ENCODE data around the gene TFIP11.

The TFIP11 gene

DNA sequence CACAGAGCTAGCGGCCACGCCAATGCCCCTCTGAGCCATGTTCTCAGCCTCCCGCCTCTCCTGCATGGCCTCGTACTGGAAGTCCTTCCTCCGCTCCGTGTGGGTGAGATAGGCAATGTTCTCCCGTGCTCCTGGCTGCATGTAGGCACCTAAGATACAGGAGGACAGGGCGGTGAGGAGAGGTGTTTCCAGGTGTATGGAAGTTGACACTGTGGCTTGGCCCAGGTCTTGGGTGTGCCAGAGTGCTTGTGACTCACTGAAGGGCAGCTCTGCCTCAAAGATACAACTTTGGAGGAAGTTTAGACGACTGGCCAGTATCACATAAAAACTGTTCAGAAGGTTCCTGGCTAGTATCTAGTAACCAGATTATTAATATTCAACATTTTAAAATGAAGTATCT, 20.1 kb downstream of the TFIP11 start:
- no peaks in the 10 kb centered on the region for H3K9me3 ChIP-seq
- H3K4me1 ChIP-seq = no peaks in the 10 kb centered on the region
- peaks cover 91% of the 10 kb centered on the region for H3K36me3 ChIP-seq

DNA sequence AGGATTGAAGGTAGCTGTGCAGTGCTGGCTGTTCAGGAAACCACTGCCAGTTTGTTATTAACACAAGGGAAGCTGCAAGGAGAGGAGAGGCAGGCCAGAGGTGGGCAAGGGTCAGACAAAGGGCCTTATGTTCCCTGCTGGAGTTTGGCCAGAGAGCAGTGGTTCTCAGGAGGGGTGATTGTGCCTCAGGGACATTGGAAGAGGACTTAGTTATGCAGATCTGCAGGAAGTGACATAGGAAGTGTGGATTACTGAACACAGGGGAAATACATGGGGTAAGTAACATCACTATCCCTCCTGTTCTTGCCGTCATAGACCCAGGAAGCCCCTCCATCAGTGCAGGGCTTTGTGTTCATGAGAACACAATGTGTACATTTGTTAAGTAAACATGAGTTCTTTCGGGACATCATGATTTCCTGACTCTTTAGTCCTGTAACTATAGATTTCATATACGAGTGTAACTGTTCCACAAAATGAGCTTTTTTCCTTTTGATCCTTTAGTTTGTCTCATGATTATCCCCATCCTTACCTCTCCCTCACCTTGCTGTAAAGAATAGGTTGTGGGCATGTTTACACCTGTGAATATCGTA, 22.7 kb downstream of the TFIP11 start:
- peaks cover 71% of the 10 kb centered on the region for H3K36me3 ChIP-seq
- no peak overlapping the region for H3K4me3 ChIP-seq (ENCODE audit: low read depth, low read length)
- no peak for DNase-seq
- no peaks in the 10 kb centered on the region for H3K27me3 ChIP-seq
- TF ChIP-seq, protein P1, sequence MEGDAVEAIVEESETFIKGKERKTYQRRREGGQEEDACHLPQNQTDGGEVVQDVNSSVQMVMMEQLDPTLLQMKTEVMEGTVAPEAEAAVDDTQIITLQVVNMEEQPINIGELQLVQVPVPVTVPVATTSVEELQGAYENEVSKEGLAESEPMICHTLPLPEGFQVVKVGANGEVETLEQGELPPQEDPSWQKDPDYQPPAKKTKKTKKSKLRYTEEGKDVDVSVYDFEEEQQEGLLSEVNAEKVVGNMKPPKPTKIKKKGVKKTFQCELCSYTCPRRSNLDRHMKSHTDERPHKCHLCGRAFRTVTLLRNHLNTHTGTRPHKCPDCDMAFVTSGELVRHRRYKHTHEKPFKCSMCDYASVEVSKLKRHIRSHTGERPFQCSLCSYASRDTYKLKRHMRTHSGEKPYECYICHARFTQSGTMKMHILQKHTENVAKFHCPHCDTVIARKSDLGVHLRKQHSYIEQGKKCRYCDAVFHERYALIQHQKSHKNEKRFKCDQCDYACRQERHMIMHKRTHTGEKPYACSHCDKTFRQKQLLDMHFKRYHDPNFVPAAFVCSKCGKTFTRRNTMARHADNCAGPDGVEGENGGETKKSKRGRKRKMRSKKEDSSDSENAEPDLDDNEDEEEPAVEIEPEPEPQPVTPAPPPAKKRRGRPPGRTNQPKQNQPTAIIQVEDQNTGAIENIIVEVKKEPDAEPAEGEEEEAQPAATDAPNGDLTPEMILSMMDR (IDR thresholded peaks at IDR 0.05; ENCODE audit: low read depth, low read length) = no peak
- H3K9me3 ChIP-seq = no peaks in the 10 kb centered on the region
- no peaks in the 10 kb centered on the region for H3K4me1 ChIP-seq

More for the DNA sequence above, 20.1 kb downstream of the TFIP11 start:
- Histone ChIP-seq H3K4me3 (ENCODE audit: low read depth, low read length) (no peak overlapping the region), H3K27me3 (no peaks in the 10 kb centered on the region)
- no peak for DNase-seq
- TF ChIP-seq, protein P1 (IDR thresholded peaks at IDR 0.05; ENCODE audit: low read depth, low read length) = no peak

DNA sequence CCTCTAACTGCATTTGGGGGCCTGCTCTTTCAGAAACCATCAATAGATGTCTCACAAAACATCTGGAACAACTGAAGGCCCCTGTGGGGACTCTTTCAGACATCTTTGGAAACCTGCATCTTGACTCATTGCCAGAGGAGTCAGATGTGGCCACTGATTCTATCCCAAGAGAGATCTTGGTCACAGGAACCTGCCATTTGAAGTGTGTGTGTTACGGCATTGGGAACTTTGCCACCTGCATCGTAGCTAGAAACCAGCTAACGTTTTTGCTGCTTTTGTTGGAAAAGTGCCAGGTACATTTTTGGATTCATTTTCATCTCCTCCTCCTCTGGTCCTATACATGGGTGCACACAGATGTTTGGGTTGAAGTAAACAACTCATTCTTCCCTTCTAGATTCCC, 24.3 kb downstream of the TFIP11 start:
- Histone ChIP-seq H3K27me3 (no peaks in the 10 kb centered on the region), H3K4me3 (ENCODE audit: low read depth, low read length) (no peak overlapping the region), H3K9me3 (no peaks in the 10 kb centered on the region), H3K4me1 (no peaks in the 10 kb centered on the region), H3K36me3 (peaks cover 56% of the 10 kb centered on the region)
- no peak for DNase-seq
- TF ChIP-seq, protein P1 (IDR thresholded peaks at IDR 0.05; ENCODE audit: low read depth, low read length) = no peak

DNA sequence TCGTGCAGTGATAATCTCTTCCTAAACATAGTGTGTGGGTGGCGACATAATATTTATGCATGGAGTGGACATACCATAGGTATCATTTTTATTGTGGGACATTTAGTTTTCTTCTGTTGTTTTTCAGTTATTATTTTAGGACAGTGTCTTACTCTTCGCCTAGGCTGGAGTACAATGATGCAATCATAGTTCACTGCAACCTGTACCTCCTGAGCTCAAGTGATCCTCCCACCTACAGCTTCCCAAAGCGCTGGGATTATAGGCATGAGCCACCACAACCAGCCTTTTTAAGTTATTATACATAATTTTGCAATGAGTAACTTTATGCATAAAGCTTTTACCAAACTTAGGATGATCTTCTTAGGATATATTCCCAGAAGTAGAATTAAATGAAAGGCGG, 25.9 kb downstream of the TFIP11 start:
- H3K4me3 ChIP-seq (ENCODE audit: low read depth, low read length) = no peak overlapping the region
- TF ChIP-seq, protein P1 (IDR thresholded peaks at IDR 0.05; ENCODE audit: low read depth, low read length) = no peak
- peaks cover 2% of the 10 kb centered on the region; the same call in 1 of the 2 replicates for H3K4me1 ChIP-seq
- H3K27me3 ChIP-seq = no peaks in the 10 kb centered on the region
- DNase-seq = no peak
- H3K36me3 ChIP-seq = peaks cover 40% of the 10 kb centered on the region
- H3K9me3 ChIP-seq = no peaks in the 10 kb centered on the region

DNA sequence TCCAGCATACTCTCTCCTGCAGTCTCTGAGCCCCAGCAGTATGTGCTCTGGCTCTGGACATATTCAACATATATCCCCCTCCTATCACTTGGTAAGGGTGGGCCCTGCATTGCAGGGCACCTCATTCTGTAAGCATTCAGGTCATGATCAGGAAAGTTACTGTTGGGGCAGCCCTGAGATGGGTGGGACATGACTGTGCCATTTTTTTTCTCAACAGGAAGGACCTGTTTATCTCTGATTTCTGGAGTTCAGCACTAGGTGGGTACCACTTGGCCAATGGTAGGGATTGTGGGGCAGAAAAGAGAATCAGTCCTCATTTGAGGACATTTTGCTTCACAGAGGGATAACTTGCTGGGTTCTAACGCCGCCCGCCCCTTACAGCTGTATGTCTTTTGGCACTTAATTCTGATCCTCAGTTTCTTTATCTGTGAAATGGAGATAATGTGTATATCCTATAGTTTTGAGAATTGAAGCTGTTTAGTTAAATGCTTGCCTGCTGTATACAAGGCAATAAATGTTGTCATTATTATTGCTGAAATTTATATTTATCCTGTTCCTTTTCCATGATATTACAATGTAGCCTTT, 26.4 kb downstream of the TFIP11 start:
- no peaks in the 10 kb centered on the region for H3K9me3 ChIP-seq
- H3K27me3 ChIP-seq = no peaks in the 10 kb centered on the region
- TF ChIP-seq, protein P1 (IDR thresholded peaks at IDR 0.05; ENCODE audit: low read depth, low read length) = no peak
- peaks cover 2% of the 10 kb centered on the region; the same call in 1 of the 2 replicates for H3K4me1 ChIP-seq
- no peak for DNase-seq
- H3K36me3 ChIP-seq = peaks cover 35% of the 10 kb centered on the region
- H3K4me3 ChIP-seq (ENCODE audit: low read depth, low read length) = no peak overlapping the region

DNA sequence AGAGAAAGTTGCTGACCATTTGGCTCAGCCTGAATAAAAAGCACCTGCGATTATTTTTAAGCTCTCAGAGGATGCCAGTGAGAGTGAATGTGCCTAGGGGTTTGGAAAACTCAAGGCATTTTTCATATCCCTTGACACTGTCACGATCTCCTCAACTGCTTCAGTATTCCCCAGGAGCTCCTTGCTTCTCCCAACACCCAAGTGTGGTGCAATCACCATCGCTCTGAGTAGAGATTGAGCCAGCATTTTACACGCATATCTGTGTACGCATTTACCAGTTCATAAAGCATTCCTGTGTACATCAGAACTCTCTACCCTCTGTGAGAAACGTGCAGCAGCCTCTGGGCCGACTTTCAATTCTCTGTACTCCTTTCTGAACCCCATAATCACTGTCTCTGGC, 27.3 kb downstream of the TFIP11 start:
- Histone ChIP-seq H3K27me3 (no peaks in the 10 kb centered on the region), H3K9me3 (no peaks in the 10 kb centered on the region), H3K36me3 (peaks cover 28% of the 10 kb centered on the region), H3K4me3 (ENCODE audit: low read depth, low read length) (no peak overlapping the region), H3K4me1 (peaks cover 2% of the 10 kb centered on the region; the same call in 1 of the 2 replicates)
- TF ChIP-seq, protein P1 (IDR thresholded peaks at IDR 0.05; ENCODE audit: low read depth, low read length) = no peak
- no peak for DNase-seq

Measured in BE2C (cell line).